Nephron (organoid): ENCODE measurements around the gene WAS.

Experiments used
- H3K27ac Mint-ChIP-seq, 3 experiments: 2 replicates each; pipeline ENCODE4 v1.8.0; 2020; ENCODE audit warnings: mixed read lengths in 3 of 3, mild to moderate bottlenecking in 2 of 3, moderate library complexity in 1 of 3
- H3K27me3 Mint-ChIP-seq: 2 replicates; pipeline ENCODE4 v1.8.0; 2021; ENCODE audit warnings: low read depth, mild to moderate bottlenecking, moderate library complexity, mixed read lengths
- H3K36me3 Mint-ChIP-seq: 2 replicates; pipeline ENCODE4 v1.8.0; 2020; ENCODE audit warnings: low read depth, mixed read lengths
- H3K4me1 Mint-ChIP-seq: 2 replicates; pipeline ENCODE4 v1.8.0; 2020; ENCODE audit warnings: mixed read lengths
- H3K4me3 Mint-ChIP-seq, 3 experiments: 2 replicates each; pipeline ENCODE4 v1.8.0; 2020; ENCODE audit warnings: mild to moderate bottlenecking in 3 of 3, mixed read lengths in 3 of 3, moderate library complexity in 2 of 3
- H3K9me3 Mint-ChIP-seq: 2 replicates; pipeline ENCODE4 v1.8.0; 2020; ENCODE audit warnings: mixed read lengths
- CTCF ChIP-seq, 3 experiments: fragments of 200-600 bp; sonication (generic); IDR thresholded peaks; one replicate each; pipeline ENCODE4 v1.5.0; 2021; ENCODE audit warnings: antibody characterized with exemption in 3 of 3; ENCODE audit not compliant: unreplicated experiment in 3 of 3

The WAS gene

DNA sequence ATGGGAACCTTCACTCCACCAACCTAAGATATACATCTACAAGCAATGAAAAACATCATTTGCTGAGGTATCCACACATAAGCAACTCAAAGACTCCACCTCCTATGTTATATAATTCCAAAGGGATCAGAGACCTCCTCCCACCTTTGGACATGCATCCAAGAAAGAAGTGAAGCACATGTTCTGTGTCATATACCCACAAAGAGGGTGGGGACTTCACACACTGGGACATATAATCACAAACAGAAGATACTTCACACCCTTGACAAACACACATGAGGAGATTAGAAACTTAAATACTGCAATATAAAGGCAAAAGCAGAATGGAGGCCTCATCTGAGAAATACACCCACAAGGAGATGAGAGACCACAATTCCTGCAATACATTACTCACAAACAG lies 38.3 kb downstream of the WAS start:
- Mint-ChIP-seq H3K27ac (no peak overlapping the region), H3K9me3 (peaks cover 7% of the 10 kb centered on the region), H3K36me3 (no peaks in the 10 kb centered on the region), H3K4me1 (no peaks in the 10 kb centered on the region), H3K4me3 (no peak overlapping the region), H3K27me3 (no peaks in the 10 kb centered on the region)
- no peak for TF ChIP-seq CTCF (IDR thresholded peaks at IDR 0.05; ENCODE audit: unreplicated experiment in 3 of 3)

- Mint-ChIP-seq H3K9me3 (peaks cover 2% of the 10 kb centered on the region), H3K27me3 (no peaks in the 10 kb centered on the region), H3K27ac (no peak overlapping the region), H3K36me3 (no peaks in the 10 kb centered on the region), H3K4me1 (no peaks in the 10 kb centered on the region), H3K4me3 (no peak overlapping the region)
- no peak for TF ChIP-seq CTCF (IDR thresholded peaks at IDR 0.05; ENCODE audit: unreplicated experiment in 3 of 3)
Observed at GRCh38 chrX:48726596-48726995, 43.0 kb downstream of the WAS start.

DNA sequence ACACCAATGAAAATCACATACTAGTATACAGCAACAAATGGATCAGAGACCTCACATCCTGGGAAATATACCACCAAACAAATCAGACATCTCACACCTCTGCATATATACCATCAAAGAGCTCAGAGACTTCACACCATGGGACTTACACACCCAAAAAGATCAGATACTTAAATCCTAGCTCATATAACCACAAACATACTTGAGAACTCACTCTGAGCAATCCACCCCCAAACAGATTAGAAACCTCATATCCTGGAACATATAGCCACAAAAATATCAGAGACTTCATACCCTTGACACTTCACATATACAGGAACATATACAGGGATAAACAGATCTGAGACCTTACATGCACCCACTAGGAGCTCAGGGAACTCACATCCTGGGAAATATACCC lies 45.1 kb downstream of the WAS start:
- Mint-ChIP-seq H3K4me3 (no peak overlapping the region), H3K27ac (no peak overlapping the region), H3K27me3 (no peaks in the 10 kb centered on the region), H3K9me3 (peaks cover 6% of the 10 kb centered on the region), H3K4me1 (no peaks in the 10 kb centered on the region), H3K36me3 (no peaks in the 10 kb centered on the region)
- TF ChIP-seq CTCF (IDR thresholded peaks at IDR 0.05; ENCODE audit: unreplicated experiment in 3 of 3) = no peak

GRCh38 chrX:48736303-48736702 lies 52.7 kb downstream of the WAS start:
- Mint-ChIP-seq H3K4me3 (peak overlapping the region; percentile 87 to 95 (median 92)), H3K4me1 (peaks cover 11% of the 10 kb centered on the region), H3K9me3 (peaks cover 8% of the 10 kb centered on the region), H3K27me3 (no peaks in the 10 kb centered on the region), H3K36me3 (peaks cover 4% of the 10 kb centered on the region), H3K27ac (peak overlapping the region; percentile 68 to 100 (median 99))
- TF ChIP-seq CTCF (IDR thresholded peaks at IDR 0.05; ENCODE audit: unreplicated experiment in 3 of 3) = no peak

DNA sequence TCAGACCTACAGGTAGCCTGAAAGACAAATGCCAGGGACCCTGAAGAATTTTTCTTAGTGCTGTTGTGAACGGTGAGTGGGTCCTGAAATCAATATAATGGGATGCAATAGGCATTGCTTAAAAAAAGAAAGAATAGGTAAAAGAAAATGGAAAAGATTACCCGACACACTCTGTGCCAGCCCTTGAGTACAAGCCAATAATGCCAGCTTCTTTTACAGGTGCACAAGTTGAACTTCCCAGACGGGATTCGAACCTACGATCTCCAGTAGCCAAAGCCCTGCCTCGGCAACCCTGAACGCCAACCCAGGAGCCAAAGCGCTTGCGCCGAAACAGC lies 53.2 kb downstream of the WAS start:
- H3K36me3 Mint-ChIP-seq = peaks cover 4% of the 10 kb centered on the region
- H3K4me3 Mint-ChIP-seq = peak overlapping the region; percentile 87 to 95 (median 92)
- no peaks in the 10 kb centered on the region for H3K27me3 Mint-ChIP-seq
- peak overlapping the region; percentile 99 to 100 (median 100) for H3K27ac Mint-ChIP-seq
- H3K4me1 Mint-ChIP-seq = peaks cover 11% of the 10 kb centered on the region
- TF ChIP-seq CTCF (IDR thresholded peaks at IDR 0.05; ENCODE audit: unreplicated experiment in 3 of 3) = no peak
- H3K9me3 Mint-ChIP-seq = peaks cover 10% of the 10 kb centered on the region

GRCh38 chrX:48737213-48737938 lies 53.8 kb downstream of the WAS start:
- no peak for TF ChIP-seq CTCF (IDR thresholded peaks at IDR 0.05; ENCODE audit: unreplicated experiment in 3 of 3)
- peaks cover 11% of the 10 kb centered on the region for H3K4me1 Mint-ChIP-seq
- H3K9me3 Mint-ChIP-seq = peaks cover 8% of the 10 kb centered on the region
- H3K27me3 Mint-ChIP-seq = no peaks in the 10 kb centered on the region
- peak overlapping the region; percentile 87 to 95 (median 92) for H3K4me3 Mint-ChIP-seq
- H3K36me3 Mint-ChIP-seq = peaks cover 4% of the 10 kb centered on the region
- H3K27ac Mint-ChIP-seq = peak overlapping the region; percentile 99 to 100 (median 100)
